GM19023 (cell line): ENCODE measurements around the gene VARS2.
"Not testable (repeated sequence)": the region's sequence is repeated elsewhere in the genome, so short reads cannot be mapped to it uniquely, and the experiment has no call there.

Experiments used
- ATAC-seq: cut with Tn5 transposase; IDR thresholded peaks from one replicate; pipeline ENCODE4 v1.9.1; 2021; ENCODE audit warnings: mild to moderate bottlenecking, moderate library complexity; ENCODE audit not compliant: unreplicated experiment

The VARS2 gene

GRCh38 chr6:30960907-30961673 lies 47.1 kb downstream of the VARS2 start:
- no peak for ATAC-seq

GRCh38 chr6:30962716-30963115 lies 48.7 kb downstream of the VARS2 start:
- no peak for ATAC-seq

GRCh38 chr6:30963641-30964040 lies 49.6 kb downstream of the VARS2 start:
- no peak for ATAC-seq

GRCh38 chr6:30964075-30964474 lies 50.0 kb downstream of the VARS2 start:
- ATAC-seq = no peak

- no peak for ATAC-seq
Observed at GRCh38 chr6:30965140-30965601, 51.1 kb downstream of the VARS2 start.

GRCh38 chr6:30966154-30966553 lies 52.1 kb downstream of the VARS2 start:
- ATAC-seq = no peak

GRCh38 chr6:30969171-30969570 lies 55.1 kb downstream of the VARS2 start:
- ATAC-seq = not testable (repeated sequence)

- no peak for ATAC-seq
Observed at GRCh38 chr6:30970946-30971345, 56.9 kb downstream of the VARS2 start.

GRCh38 chr6:30972816-30973215 lies 58.8 kb downstream of the VARS2 start:
- no peak for ATAC-seq

GRCh38 chr6:30974490-30975252 lies 60.6 kb downstream of the VARS2 start:
- ATAC-seq = no peak
